HEK293T (cell line): ENCODE measurements around the gene FER.
A peak's percentile ranks its signal among the peaks of the same experiment; 100 is the strongest.

Source experiments
- CTCF ChIA-PET: fragments of 350-600 bp; formaldehyde crosslinking; extraction: SDS; loops from one replicate; lab custom pipeline; 2021; ENCODE audit warnings: antibody characterized with exemption, inconsistent platforms; lab: Yijun Ruan, JAX
- POLR2A ChIA-PET: fragments of 350-600 bp; formaldehyde crosslinking; extraction: SDS; loops from one replicate; lab custom pipeline; 2020; ENCODE audit warnings: antibody characterized with exemption, inconsistent platforms; lab: Yijun Ruan, JAX
- DNase-seq: peaks from one replicate; pipeline ENCODE4 v3.0.0; 2012; ENCODE audit warnings: mixed read lengths; ENCODE audit errors: extremely low spot score
- ARNT ChIP-seq: fragments of 450-650 bp; IDR thresholded peaks from 2 replicates; pipeline ENCODE4 v1.6.1; 2017; ENCODE audit warnings: mild to moderate bottlenecking
- BHLHE40 ChIP-seq: fragments of 450-650 bp; IDR thresholded peaks from 2 replicates; pipeline ENCODE4 v1.6.1; 2016; ENCODE audit warnings: mild to moderate bottlenecking, moderate library complexity, borderline replicate concordance
- CTBP1 ChIP-seq: fragments of 450-650 bp; IDR thresholded peaks from 2 replicates; pipeline ENCODE4 v1.6.1; 2016; ENCODE audit warnings: borderline replicate concordance
- ELF4 ChIP-seq: fragments of 450-650 bp; IDR thresholded peaks from 2 replicates; pipeline ENCODE4 v1.6.1; 2017; ENCODE audit warnings: antibody characterized with exemption
- FOXA1 ChIP-seq: fragments of 450-650 bp; IDR thresholded peaks from 2 replicates; pipeline ENCODE4 v1.6.1; 2016; ENCODE audit warnings: mild to moderate bottlenecking
- FOXK2 ChIP-seq: fragments of 450-650 bp; IDR thresholded peaks from 2 replicates; pipeline ENCODE4 v1.6.1; 2016; ENCODE audit warnings: mild to moderate bottlenecking
- FOXM1 ChIP-seq: fragments of 450-650 bp; IDR thresholded peaks from 2 replicates; pipeline ENCODE4 v1.6.1; 2017; ENCODE audit warnings: mild to moderate bottlenecking, borderline replicate concordance
- HDGF ChIP-seq: fragments of 450-650 bp; IDR thresholded peaks from 2 replicates; pipeline ENCODE4 v1.6.1; 2017; ENCODE audit warnings: antibody characterized with exemption, borderline replicate concordance
- L3MBTL2 ChIP-seq: fragments of 450-650 bp; conservative IDR thresholded peaks from 2 replicates; pipeline ENCODE4 v1.6.1; 2016; ENCODE audit warnings: mild to moderate bottlenecking
- LEF1 ChIP-seq: fragments of 450-650 bp; IDR thresholded peaks from 2 replicates; pipeline ENCODE4 v1.6.1; 2017; ENCODE audit warnings: mild to moderate bottlenecking, borderline replicate concordance
- NFRKB ChIP-seq: fragments of 450-650 bp; IDR thresholded peaks from 2 replicates; pipeline ENCODE4 v1.6.1; 2016; ENCODE audit warnings: mild to moderate bottlenecking, moderate library complexity
- SP1 ChIP-seq: fragments of 450-650 bp; IDR thresholded peaks from 2 replicates; pipeline ENCODE4 v1.6.1; 2017
- SUZ12 ChIP-seq: fragments of 450-650 bp; IDR thresholded peaks from 2 replicates; pipeline ENCODE4 v1.6.1; 2016; ENCODE audit warnings: mild to moderate bottlenecking
- TARDBP ChIP-seq: fragments of 450-650 bp; IDR thresholded peaks from 2 replicates; pipeline ENCODE4 v1.6.1; 2016
- ZNF384 ChIP-seq: fragments of 450-650 bp; IDR thresholded peaks from 2 replicates; pipeline ENCODE4 v1.6.1; 2016
- TF ChIP-seq, protein P1 (sequence below): fragments of 450-650 bp; IDR thresholded peaks from 2 replicates; pipeline ENCODE4 v1.6.1; 2016

Gene FER

DNA sequence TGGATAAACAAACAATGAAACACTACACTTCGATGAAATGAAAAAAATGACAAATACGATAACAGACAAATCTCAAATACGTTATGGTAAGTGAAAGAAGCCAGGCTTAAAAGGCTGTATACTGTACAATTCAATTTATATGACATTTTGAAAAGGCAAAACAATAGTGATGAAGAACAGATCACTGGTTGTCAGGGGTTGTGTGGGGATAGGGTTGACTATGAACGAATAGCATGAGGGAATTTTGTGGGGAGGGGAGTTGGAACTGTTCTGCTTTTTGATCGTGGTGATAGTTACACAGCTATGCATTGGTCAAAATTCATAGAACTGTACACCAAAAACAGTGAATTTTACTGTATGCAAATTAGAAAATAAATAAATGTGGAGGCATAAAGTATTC is 7.8 kb upstream of the FER start:
- no peak for DNase-seq
- POLR2A ChIA-PET: interaction anchor here (3.1 kb wide), 1 partner anchor 12 kb away, joined by 18 read pairs; no protein-coding TSS in a partner anchor
- TF ChIP-seq CTBP1 (no peak), NFRKB (no peak), ELF4 (no peak), SUZ12 (no peak), LEF1 (no peak), L3MBTL2 (no peak), SP1 (no peak), BHLHE40 (no peak), TARDBP (no peak), FOXA1 (no peak), FOXK2 (no peak), ZNF384 (no peak), ARNT (no peak), FOXM1 (no peak), HDGF (no peak)
- TF ChIP-seq, protein P1, sequence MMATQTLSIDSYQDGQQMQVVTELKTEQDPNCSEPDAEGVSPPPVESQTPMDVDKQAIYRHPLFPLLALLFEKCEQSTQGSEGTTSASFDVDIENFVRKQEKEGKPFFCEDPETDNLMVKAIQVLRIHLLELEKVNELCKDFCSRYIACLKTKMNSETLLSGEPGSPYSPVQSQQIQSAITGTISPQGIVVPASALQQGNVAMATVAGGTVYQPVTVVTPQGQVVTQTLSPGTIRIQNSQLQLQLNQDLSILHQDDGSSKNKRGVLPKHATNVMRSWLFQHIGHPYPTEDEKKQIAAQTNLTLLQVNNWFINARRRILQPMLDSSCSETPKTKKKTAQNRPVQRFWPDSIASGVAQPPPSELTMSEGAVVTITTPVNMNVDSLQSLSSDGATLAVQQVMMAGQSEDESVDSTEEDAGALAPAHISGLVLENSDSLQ: no peak
- CTCF ChIA-PET: no interaction called here

DNA sequence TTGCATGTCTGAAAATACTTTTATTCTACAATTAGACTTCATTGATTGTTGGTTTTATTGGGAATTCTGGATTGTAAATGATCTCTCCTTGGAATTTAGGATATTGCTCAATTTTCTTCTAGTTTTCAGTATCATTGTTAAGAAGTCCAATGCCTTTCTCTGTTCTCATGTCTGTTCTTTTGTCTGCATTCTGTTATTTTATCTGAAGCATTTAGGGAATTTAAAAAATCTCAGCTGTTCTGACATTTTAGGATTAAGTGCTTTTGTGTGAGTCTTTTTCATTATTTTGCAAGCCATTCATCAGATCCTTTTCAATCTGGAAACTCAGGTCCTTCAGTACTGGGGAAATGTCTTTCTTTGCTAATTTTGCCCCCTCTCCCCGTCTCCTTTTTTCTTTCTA is 4.4 kb upstream of the FER start:
- ChIA-PET CTCF (no interaction called here), POLR2A (no interaction called here)
- no peak for DNase-seq
- TF ChIP-seq HDGF (no peak), FOXK2 (no peak), FOXM1 (no peak), SP1 (no peak), NFRKB (no peak), L3MBTL2 (no peak), ELF4 (no peak), ZNF384 (no peak), CTBP1 (no peak), ARNT (no peak), SUZ12 (no peak), LEF1 (no peak), TARDBP (no peak), FOXA1 (no peak), BHLHE40 (no peak)
- TF ChIP-seq, protein P1: no peak

DNA sequence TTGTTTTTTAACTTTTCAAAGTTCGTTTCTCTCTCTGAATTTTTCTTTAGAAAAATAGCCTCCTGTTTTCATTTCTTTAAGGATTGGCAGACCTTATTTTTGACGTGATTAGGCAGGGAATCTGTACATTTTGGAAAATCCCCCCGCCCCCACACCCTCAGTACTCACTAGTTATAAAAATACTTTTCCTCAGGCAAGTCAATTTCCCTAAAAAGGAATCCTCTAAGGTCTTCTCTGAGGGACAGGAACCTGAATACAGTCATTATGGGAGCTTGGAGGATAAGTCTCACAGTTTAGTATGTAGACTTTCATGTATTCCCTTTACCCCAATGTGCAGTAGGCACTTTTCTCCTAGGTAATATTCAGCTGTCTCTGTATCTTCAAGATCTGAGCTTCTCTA is 3.9 kb upstream of the FER start:
- CTCF ChIA-PET: no interaction called here
- POLR2A ChIA-PET: interaction anchor here (0.6 kb wide), 1 partner anchor 16 kb away, joined by 3 read pairs; no protein-coding TSS in a partner anchor
- no peak for DNase-seq
- TF ChIP-seq SP1: no peak
- TF ChIP-seq FOXK2: no peak
- no peak for TF ChIP-seq ELF4
- TF ChIP-seq L3MBTL2: no peak
- no peak for TF ChIP-seq SUZ12

DNA sequence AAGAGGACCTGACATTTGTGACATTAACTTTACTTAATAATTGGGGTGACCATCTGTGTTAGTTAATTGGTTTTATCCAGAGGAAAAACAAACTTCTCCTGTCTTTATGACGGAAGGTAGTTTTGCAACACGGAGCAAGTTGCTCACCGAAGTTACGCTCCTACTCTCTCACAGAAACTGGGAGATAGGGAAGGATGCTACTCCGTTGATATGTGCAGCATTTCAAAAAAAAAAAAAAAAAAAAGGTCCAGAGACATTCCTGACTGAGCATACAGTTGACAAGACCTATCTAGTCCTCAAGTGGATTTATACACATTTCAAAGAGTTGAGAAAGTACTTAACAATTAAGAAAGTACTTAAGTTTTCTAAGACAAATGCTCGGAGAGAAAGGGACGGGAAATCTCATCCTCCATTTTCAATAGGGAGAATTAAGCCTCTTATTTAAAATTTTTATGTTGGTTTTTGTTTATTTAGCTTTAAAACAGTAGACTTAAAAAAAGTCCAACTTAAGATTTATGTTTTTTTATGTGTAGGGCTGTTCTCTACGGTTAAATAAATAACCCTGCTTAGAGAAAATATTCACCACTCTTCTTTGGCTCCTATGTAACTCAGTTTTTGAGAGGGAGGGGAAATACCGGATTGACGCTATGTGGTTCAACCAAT is 455 bp upstream of the FER start:
- ChIA-PET CTCF (no interaction called here), POLR2A (interaction anchor here (4.1 kb wide), 1 partner anchor 19 kb away, joined by 50 read pairs; no protein-coding TSS in a partner anchor)
- TF ChIP-seq ZNF384 (peak; percentile 35; the same call in 1 of the 2 replicates), SUZ12 (no peak)

DNA sequence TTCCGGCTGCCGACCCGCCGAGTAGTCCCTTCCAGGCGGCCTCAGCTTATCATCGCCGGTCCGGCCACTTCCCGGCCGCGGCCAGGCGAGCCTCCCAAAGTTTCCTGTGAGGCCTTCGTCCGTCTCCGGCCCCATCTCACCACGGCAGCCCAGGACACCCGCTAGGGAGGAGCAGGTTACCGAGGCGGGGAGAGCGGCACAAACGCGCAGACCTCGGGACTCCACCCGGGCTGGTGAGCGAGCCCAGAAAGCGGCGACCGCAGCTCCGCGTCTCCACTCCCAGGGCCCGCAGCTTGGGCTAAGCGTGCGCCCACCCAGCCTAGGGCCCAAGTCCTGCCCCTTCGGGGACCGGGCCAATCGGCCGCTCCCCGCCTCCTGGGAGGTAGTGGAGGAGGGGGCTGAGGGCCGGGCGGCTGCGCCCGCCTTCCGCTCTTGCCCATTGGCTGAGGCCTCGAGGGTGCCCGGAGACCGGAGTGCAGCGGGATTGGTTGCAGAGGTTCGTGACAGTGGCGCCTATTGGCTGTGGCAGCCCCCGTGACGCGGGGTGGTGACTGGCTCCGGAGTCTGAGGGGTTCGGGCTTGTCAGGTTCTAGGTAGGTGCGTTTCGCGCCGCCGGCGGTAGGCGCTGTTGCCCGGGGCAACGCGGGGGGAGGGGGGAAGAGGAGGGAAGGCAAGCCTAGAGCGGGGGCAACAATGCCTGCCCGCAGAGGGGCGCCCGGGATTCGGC is 867 bp downstream of the FER start:
- POLR2A ChIA-PET: interaction anchor here (0.8 to 4.1 kb wide), 12 partner anchors 10 to 661 kb away, joined by 3 to 50 read pairs (median 4); partner anchors contain the start of gene PJA2

More for the DNA sequence above, 455 bp upstream of the FER start:
- DNase-seq: no peak

More for the DNA sequence above, 867 bp downstream of the FER start:
- peak; percentile 92 for DNase-seq
- TF ChIP-seq CTBP1 (no peak), ARNT (no peak), ELF4 (peak; percentile 62), NFRKB (no peak), L3MBTL2 (peak; percentile 47), SUZ12 (no peak), SP1 (no peak), FOXA1 (no peak), ZNF384 (no peak), LEF1 (no peak), BHLHE40 (no peak), TARDBP (no peak), FOXM1 (no peak), HDGF (no peak), FOXK2 (no peak)
- TF ChIP-seq, protein P1: peak; percentile 94
- CTCF ChIA-PET: interaction anchor here (0.6 kb wide), 1 partner anchor 21 kb away, joined by 3 read pairs; no protein-coding TSS in a partner anchor
